HL-60 (cell line): Measurements from ENCODE around the gene CCND1.

Source experiments
- DNase-seq, 2 experiments: peaks; one replicate each; pipeline ENCODE4 v3.0.0-alpha.2; 2010 to 2020; ENCODE audit warnings: low read depth in 1 of 2, low spot score in 1 of 2
- H3K27ac ChIP-seq: fragments of 250-450 bp; sonication (Bioruptor Pico); replicated peaks from 2 replicates; pipeline ENCODE4 v1.5.1; 2020; ENCODE audit warnings: mild to moderate bottlenecking, moderate library complexity
- H3K27me3 ChIP-seq: fragments of 250-450 bp; sonication (Bioruptor Pico); 2 replicates; pipeline ENCODE4 v1.5.1; 2021; ENCODE audit warnings: mild to moderate bottlenecking, moderate library complexity; ENCODE audit not compliant: insufficient read depth, poor library complexity, severe bottlenecking
- H3K4me3 ChIP-seq: replicated peaks from 2 replicates; pipeline ENCODE4 v1.5.1; 2011; ENCODE audit warnings: mild to moderate bottlenecking, control low read depth, low read length; ENCODE audit not compliant: insufficient read depth
- CTCF ChIP-seq: IDR thresholded peaks from one replicate; pipeline ENCODE4 v1.5.1; 2011; ENCODE audit warnings: low read length, control low read depth, inconsistent platforms; ENCODE audit not compliant: insufficient read depth
- GABPA ChIP-seq: IDR thresholded peaks from 2 replicates; pipeline ENCODE4 v1.6.1; 2012; ENCODE audit warnings: low read depth
- POLR2AphosphoS5 ChIP-seq: IDR thresholded peaks from 2 replicates; pipeline ENCODE4 v1.6.1; 2012; ENCODE audit warnings: low read depth
- SPI1 ChIP-seq: IDR thresholded peaks from 2 replicates; pipeline ENCODE4 v1.6.1; 2012; ENCODE audit warnings: low read depth, mild to moderate bottlenecking, borderline replicate concordance
- TF ChIP-seq, protein P1 (sequence below): IDR thresholded peaks from 2 replicates; pipeline ENCODE4 v1.6.1; 2012; ENCODE audit warnings: low read depth; ENCODE audit not compliant: insufficient replicate concordance

The CCND1 gene

DNA sequence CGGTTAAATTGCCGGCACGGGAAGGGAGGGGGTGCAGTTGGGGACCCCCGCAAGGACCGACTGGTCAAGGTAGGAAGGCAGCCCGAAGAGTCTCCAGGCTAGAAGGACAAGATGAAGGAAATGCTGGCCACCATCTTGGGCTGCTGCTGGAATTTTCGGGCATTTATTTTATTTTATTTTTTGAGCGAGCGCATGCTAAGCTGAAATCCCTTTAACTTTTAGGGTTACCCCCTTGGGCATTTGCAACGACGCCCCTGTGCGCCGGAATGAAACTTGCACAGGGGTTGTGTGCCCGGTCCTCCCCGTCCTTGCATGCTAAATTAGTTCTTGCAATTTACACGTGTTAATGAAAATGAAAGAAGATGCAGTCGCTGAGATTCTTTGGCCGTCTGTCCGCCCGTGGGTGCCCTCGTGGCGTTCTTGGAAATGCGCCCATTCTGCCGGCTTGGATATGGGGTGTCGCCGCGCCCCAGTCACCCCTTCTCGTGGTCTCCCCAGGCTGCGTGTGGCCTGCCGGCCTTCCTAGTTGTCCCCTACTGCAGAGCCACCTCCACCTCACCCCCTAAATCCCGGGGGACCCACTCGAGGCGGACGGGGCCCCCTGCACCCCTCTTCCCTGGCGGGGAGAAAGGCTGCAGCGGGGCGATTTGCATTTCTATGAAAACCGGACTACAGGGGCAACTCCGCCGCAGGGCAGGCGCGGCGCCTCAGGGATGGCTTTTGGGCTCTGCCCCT is 529 bp upstream of the CCND1 start:
- TF ChIP-seq, protein P1, sequence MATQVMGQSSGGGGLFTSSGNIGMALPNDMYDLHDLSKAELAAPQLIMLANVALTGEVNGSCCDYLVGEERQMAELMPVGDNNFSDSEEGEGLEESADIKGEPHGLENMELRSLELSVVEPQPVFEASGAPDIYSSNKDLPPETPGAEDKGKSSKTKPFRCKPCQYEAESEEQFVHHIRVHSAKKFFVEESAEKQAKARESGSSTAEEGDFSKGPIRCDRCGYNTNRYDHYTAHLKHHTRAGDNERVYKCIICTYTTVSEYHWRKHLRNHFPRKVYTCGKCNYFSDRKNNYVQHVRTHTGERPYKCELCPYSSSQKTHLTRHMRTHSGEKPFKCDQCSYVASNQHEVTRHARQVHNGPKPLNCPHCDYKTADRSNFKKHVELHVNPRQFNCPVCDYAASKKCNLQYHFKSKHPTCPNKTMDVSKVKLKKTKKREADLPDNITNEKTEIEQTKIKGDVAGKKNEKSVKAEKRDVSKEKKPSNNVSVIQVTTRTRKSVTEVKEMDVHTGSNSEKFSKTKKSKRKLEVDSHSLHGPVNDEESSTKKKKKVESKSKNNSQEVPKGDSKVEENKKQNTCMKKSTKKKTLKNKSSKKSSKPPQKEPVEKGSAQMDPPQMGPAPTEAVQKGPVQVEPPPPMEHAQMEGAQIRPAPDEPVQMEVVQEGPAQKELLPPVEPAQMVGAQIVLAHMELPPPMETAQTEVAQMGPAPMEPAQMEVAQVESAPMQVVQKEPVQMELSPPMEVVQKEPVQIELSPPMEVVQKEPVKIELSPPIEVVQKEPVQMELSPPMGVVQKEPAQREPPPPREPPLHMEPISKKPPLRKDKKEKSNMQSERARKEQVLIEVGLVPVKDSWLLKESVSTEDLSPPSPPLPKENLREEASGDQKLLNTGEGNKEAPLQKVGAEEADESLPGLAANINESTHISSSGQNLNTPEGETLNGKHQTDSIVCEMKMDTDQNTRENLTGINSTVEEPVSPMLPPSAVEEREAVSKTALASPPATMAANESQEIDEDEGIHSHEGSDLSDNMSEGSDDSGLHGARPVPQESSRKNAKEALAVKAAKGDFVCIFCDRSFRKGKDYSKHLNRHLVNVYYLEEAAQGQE = no peak
- no peak for TF ChIP-seq SPI1
- TF ChIP-seq CTCF = no peak
- no peak for TF ChIP-seq GABPA
- TF ChIP-seq POLR2AphosphoS5 = no peak
- Histone ChIP-seq H3K27ac (no peak overlapping the region), H3K27me3 (peaks cover 38% of the 10 kb centered on the region), H3K4me3 (peak overlapping the region; percentile 22)
- DNase-seq = no peak

DNA sequence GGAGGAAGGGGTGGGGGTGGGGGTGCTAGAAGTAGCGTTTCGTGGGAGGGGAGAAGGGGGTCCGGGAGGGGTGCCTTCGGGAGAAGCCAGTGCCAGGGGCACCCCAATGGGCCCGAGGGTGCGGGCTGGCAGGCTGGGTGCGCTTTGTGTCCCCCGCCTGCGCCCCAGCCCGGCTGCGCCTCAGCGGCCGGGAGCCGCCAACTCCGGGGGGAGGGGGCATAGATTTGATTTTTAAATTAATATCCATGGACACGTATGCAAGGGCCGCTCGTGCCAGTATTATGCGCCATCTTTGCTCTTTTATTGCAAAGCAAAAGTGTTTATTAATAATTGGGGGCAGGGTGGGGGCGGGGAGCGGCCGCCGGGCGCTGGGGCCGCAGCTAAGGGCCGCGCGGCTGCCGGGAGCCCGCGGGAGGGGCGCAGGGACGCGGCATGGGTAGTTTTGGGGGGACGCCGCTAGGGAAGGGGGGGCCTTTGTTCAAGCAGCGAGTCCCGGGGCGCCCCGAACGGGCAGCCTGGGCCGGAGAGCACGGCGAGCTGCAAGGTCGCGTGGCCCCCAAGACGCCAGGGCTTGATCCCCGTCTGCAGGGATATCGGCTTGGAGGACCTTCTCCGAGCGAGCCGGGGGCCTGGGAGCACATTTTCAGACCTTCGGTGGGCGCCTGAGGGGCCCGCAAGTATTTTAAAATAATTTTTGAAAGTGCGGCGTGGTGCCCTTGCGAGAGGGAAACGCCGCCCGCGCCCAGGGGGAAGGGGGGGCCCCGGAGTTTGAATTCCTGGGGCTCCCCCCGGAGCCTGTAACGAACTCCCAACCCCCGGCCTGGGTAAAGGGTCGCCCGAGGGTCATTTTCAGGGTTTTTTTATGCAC is 959 bp downstream of the CCND1 start:
- peak overlapping the region; percentile 69 for H3K27ac ChIP-seq
- peak overlapping the region; percentile 52 for H3K4me3 ChIP-seq
- peaks cover 30% of the 10 kb centered on the region for H3K27me3 ChIP-seq
- TF ChIP-seq POLR2AphosphoS5 (no peak), SPI1 (no peak), CTCF (no peak), GABPA (no peak)
- TF ChIP-seq, protein P1 = no peak
- DNase-seq = no peak

DNA sequence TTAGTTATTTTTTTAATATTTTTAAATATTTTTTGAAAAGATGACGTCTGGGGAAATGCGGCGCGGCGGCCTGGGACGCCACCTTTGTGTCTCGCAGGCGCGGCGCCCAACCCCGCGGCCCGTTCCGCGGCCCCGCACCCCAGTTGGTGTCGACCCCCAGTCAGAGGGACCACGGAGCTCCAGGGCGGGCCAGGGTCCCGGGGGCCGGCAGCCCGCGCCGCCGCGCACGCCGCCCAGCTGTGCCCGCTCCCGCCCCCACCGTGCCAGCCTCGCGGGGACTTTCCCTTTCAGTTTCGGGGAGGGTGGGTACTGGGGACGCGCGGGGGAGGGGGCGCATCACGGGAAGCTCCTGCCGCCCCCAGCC is 1.6 kb downstream of the CCND1 start:
- H3K27ac ChIP-seq = peak overlapping the region; percentile 69
- no peak for DNase-seq
- peaks cover 24% of the 10 kb centered on the region for H3K27me3 ChIP-seq
- TF ChIP-seq CTCF (no peak), GABPA (no peak), SPI1 (no peak), POLR2AphosphoS5 (0 out of 2 replicates have a peak, but pooled peaks have one; percentile 10)
- TF ChIP-seq, protein P1 = no peak
- peak overlapping the region; percentile 52 for H3K4me3 ChIP-seq
